Measurements from ENCODE around the gene PXT1.

DNA sequence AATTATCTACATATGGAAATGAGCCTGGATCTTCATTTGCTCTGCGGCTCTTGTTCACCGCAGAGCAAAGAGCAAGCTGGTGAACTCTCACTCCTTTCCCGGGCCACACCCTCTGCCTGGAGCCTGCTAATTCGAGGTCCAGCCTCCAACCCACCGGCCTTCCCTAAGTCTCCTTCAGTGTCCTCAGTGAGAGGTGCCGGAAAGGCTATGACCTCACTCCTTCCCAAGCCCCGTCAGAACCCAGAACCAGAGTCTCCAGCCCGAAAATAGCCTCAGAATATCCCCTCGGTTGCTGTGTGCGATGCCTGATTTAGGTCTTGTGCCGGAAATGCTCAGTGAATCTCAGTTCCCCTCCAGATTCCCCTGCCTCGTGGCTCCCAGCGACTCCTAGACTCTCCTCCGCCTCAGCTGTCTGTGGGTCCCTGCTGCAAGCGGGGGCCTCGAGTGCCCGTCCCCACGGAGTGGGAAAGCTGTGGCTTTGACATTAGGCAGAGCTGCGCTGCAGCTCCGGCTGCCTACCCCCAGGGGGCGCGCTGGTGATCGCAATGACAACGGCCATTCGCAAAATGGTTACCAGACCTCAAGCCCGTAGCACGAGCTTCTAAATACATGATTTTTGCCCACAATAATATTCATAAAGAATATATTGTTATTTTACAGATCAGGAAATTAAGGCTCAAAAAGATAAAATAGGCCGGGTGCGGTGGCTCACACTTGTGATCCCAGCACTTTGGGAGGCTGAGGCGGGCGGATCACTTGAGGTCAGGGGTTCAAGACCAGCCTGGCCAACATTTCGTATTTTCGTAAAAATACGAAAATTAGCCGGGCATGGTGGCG lies 101.8 kb downstream of the PXT1 start:
- TF ChIP-seq CTCF (IDR thresholded peaks at IDR 0.05) (peak; percentile 89 to 98 (median 92)), POLR2A (IDR thresholded peaks at IDR 0.05) (no peak)

Measured in upper lobe of left lung (tissue), 4 donors.